Kidney capillary endothelial cell (primary cell): Measurements from ENCODE around the gene CNDP1.

Source experiments
- DNase-seq: peaks from one replicate; pipeline ENCODE4 v3.0.0-alpha.2; 2018; ENCODE audit warnings: low spot score

The CNDP1 gene

DNA sequence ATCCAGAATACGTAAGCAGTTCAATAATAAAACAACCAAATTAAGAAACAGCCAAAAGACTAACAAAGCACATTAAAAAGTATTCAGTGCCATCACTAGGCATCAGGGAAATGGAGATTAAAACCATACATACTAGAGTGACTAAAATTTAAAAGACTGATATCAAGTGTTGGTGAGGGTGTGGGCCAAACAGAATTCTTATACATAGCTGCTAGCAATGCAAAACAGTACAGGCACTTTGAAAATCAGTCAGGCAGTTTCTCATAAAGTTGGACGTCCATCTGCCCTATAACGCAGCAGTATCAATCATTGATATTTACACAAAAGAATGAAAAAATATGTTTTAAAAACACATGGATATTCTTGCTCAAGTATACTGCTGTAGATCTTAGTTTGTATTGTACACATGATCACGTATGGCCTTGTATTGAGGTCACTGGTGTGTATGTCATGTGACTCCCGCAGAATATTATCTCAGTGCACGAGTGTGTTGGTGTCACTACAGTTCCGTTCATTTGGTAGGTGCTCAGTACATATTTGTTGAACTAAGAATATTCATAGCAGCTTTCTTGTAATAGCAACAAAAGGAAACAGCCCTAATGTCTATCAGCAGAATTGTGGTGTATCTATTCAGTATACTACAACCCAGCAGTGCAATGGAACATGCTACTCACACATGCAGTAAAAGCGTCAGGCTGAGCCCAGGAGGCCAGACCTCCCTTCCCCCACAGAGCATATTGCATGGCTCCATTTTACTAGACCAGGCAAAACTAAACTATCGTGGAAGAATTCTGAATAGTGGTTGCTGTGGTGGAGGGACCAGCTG lies 92.0 kb downstream of the CNDP1 start:
- DNase-seq: no peak

DNA sequence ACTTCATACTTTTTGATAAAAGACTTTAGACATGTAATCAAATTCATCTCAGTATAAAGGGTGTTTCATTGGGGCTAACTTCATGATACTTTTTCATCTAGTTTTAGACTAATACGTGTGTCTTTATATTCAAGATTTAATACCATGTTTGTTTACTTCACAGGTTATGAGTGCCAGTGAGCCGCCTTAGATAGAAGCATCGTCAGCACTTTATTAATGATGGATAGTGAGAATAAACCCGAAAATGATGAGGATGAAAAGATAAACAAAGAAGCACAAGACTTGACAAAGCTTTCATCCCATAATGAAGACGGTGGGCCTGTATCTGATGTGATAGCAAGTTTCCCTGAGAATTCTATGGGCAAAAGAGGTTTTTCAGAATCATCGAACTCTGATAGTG lies 96.5 kb downstream of the CNDP1 start:
- no peak for DNase-seq

DNA sequence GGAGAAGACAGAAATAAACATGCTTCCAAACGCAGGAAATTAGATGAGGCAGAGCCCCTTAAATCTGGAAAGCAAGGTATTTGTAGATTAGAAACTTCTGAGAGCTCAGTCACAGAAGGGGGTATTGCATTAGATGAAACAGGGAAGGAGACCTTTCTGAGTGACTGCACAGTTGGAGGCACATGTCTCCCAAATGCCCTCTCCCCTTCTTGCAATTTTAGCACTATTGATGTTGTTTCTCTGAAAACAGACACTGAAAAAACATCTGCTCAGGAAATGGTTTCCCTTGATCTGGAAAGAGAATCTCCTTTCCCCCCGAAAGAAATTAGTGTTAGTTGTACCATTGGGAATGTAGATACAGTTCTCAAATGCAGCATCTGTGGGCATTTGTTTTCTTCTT lies 96.9 kb downstream of the CNDP1 start:
- no peak for DNase-seq

DNA sequence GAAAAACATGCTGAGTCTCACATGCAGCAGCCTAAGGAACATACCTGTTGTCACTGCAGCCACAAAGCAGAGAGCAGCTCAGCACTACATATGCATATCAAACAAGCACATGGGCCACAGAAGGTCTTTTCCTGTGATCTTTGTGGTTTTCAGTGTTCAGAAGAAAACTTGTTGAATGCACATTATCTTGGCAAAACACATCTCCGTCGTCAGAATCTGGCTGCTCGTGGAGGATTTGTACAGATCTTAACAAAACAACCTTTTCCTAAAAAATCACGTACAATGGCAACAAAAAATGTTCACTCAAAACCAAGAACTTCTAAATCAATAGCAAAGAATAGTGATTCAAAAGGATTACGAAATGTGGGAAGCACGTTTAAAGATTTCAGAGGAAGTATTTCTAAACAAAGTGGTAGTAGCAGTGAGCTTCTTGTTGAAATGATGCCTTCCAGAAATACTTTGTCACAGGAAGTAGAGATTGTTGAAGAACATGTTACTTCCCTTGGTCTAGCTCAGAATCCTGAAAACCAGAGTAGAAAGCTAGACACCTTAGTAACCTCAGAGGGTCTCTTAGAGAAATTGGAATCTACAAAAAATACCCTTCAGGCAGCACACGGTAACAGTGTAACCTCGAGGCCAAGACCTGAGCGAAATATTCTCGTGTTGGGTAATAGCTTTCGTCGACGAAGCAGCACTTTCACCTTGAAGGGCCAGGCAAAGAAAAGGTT lies 97.5 kb downstream of the CNDP1 start:
- no peak for DNase-seq

DNA sequence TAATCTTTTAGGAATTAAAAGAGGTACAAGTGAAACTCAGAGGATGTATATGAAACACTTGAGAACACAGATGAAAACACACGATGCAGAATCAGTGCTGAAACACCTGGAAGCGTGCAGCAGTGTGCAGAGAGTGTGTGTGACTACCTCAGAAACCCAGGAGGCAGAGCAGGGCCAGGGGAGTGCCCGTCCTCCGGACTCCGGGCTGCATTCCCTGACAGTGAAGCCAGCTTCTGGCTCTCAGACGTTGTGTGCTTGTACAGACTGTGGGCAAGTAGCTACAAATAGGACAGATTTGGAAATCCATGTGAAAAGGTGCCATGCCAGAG lies 98.0 kb downstream of the CNDP1 start:
- no peak for DNase-seq

DNA sequence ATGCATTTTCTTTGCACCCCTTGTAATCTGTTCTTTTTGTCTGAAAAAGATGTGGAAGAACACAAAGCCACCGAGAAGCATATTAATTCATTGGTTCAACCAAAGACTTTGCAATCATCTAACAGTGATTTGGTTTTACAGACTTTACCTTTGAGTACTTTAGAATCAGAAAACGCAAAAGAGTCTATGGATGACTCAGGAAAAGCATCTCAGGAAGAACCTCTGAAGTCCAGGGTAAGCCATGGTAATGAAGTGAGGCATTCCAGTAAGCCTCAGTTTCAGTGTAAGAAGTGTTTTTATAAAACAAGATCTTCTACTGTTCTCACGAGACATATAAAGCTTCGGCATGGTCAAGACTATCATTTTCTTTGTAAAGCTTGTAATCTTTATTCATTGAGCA lies 98.6 kb downstream of the CNDP1 start:
- no peak for DNase-seq

DNA sequence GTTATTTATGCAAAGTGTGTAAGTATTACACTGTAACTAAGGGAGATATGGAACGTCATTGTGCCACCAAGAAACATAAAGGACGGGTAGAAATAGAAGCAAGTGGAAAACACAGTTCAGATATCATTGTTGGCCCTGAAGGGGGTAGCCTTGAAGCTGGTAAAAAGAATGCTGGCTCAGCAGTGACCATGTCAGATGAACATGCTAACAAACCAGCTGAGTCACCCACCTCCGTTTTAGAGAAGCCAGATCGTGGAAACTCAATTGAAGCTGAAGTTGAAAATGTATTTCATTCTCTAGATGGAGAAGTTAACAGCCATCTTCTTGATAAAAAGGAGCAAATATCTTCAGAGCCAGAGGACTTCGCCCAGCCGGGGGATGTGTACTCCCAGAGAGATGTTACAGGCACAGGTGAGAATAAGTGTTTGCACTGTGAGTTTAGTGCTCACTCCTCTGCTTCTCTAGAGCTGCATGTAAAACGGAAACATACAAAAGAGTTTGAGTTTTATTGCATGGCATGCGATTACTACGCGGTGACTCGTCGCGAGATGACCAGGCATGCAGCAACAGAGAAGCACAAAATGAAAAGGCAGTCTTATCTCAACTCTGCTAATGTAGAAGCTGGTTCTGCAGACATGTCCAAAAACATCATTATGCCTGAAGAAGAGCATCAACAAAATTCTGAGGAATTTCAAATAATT lies 99.5 kb downstream of the CNDP1 start:
- DNase-seq: no peak

DNA sequence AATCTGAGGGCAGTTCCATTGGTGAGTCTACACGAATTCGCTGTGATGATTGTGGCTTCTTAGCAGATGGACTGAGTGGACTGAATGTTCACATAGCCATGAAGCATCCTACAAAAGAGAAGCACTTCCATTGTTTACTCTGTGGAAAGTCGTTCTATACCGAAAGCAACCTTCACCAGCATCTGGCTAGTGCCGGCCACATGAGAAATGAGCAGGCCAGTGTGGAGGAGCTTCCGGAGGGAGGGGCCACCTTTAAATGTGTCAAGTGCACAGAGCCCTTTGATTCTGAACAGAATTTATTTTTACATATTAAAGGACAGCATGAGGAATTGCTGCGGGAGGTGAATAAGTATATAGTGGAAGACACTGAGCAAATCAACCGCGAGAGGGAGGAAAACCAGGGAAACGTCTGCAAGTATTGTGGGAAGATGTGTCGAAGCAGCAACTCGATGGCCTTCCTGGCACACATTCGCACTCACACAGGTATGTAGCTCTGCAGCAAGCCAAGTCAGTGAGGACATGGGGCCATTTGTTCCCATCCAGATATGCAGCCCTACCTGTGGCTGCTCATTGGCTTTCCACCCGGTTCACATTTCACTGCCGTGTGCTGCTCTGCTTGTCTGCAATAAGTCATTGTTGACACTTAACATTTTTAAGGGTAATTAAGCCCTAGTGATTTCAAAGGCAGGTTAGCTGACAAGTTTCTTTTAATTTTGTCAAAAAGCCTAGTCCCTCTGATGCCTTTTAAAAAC lies 101.1 kb downstream of the CNDP1 start:
- no peak for DNase-seq
